ENCODE results near the gene AKAP12.

The AKAP12 gene

GRCh38 chr6:151239603-151240035, at the start of gene AKAP12:
Gene AKAP12, plus strand, starts transcription at chr6:151239967. Its CDS starts 596 bp downstream, at chr6:151240563.
- no peak for DNase-seq (ENCODE audit: low spot score)
- FAIRE-seq, result no peak

- no peak for DNase-seq (ENCODE audit: low spot score)
- FAIRE-seq, result no peak
These were observed 48.2 kb upstream of the AKAP12 start for GRCh38 chr6:151191527-151191926.

- no peak for DNase-seq (ENCODE audit: low spot score)
- FAIRE-seq, result no peak
These were observed 43.2 kb upstream of the AKAP12 start for GRCh38 chr6:151196555-151196954.

GRCh38 chr6:151197556-151197955, 42.2 kb upstream of the AKAP12 start:
- FAIRE-seq, result no peak
- no peak for DNase-seq (ENCODE audit: low spot score)

- DNase-seq (ENCODE audit: low spot score), result no peak
- FAIRE-seq, result no peak
These were observed 39.8 kb upstream of the AKAP12 start for GRCh38 chr6:151199991-151200390.

- FAIRE-seq, result no peak
- DNase-seq (ENCODE audit: low spot score), result no peak
These were observed 33.8 kb upstream of the AKAP12 start for GRCh38 chr6:151205721-151206600.

- DNase-seq (ENCODE audit: low spot score) (no peak), FAIRE-seq (no peak)
These were observed 32.1 kb upstream of the AKAP12 start for GRCh38 chr6:151207674-151208073.

GRCh38 chr6:151209071-151209831, 30.5 kb upstream of the AKAP12 start:
- DNase-seq (ENCODE audit: low spot score) (no peak), FAIRE-seq (no peak)

GRCh38 chr6:151211075-151211474, 28.7 kb upstream of the AKAP12 start:
- DNase-seq (ENCODE audit: low spot score) (no peak), FAIRE-seq (no peak)

GRCh38 chr6:151213352-151213751, 26.4 kb upstream of the AKAP12 start:
- DNase-seq (ENCODE audit: low spot score) (no peak), FAIRE-seq (no peak)

- no peak for FAIRE-seq
- DNase-seq (ENCODE audit: low spot score), result no peak
These were observed 23.8 kb upstream of the AKAP12 start for GRCh38 chr6:151215999-151216398.

GRCh38 chr6:151216804-151217203, 23.0 kb upstream of the AKAP12 start:
- no peak for FAIRE-seq

GRCh38 chr6:151219192-151219591, 20.6 kb upstream of the AKAP12 start:
- FAIRE-seq, result no peak
- no peak for DNase-seq (ENCODE audit: low spot score)

More at GRCh38 chr6:151216804-151217203, 23.0 kb upstream of the AKAP12 start:
- no peak for DNase-seq (ENCODE audit: low spot score)

GRCh38 chr6:151224076-151224475, 15.7 kb upstream of the AKAP12 start:
- no peak for DNase-seq (ENCODE audit: low spot score)
- no peak for FAIRE-seq

- FAIRE-seq (no peak), DNase-seq (ENCODE audit: low spot score) (no peak)
These were observed 13.8 kb upstream of the AKAP12 start for GRCh38 chr6:151225919-151226318.

GRCh38 chr6:151228788-151229400, 10.9 kb upstream of the AKAP12 start:
- DNase-seq (ENCODE audit: low spot score) (no peak), FAIRE-seq (no peak)

GRCh38 chr6:151229401-151230276, 10.1 kb upstream of the AKAP12 start:
- FAIRE-seq, result no peak
- no peak for DNase-seq (ENCODE audit: low spot score)

- FAIRE-seq (no peak), DNase-seq (ENCODE audit: low spot score) (no peak)
These were observed 9.5 kb upstream of the AKAP12 start for GRCh38 chr6:151230277-151230577.

- FAIRE-seq, result no peak
These were observed 6.9 kb upstream of the AKAP12 start for GRCh38 chr6:151232899-151233298.

GRCh38 chr6:151233731-151234130, 6.0 kb upstream of the AKAP12 start:
- DNase-seq (ENCODE audit: low spot score) (no peak), FAIRE-seq (no peak)

More at GRCh38 chr6:151232899-151233298, 6.9 kb upstream of the AKAP12 start:
- DNase-seq (ENCODE audit: low spot score), result no peak

All from RCC 7860 (cell line).